BLaER1 (cell line): Measurements from ENCODE around the gene OS9.
A peak's percentile ranks its signal among the peaks of the same experiment; 100 is the strongest.
"Not testable (repeated sequence)": the region's sequence is repeated elsewhere in the genome, so short reads cannot be mapped to it uniquely, and the experiment has no call there.

Experiments used
- H3K27ac ChIP-seq: shearing (Covaris generic); formaldehyde crosslinking; 2 replicates; pipeline ENCODE4 v1.8.1; 2022
- H3K27me3 ChIP-seq: shearing (Covaris generic); formaldehyde crosslinking; 2 replicates; pipeline ENCODE4 v1.8.1; 2022
- H3K36me3 ChIP-seq: shearing (Covaris generic); formaldehyde crosslinking; 2 replicates; pipeline ENCODE4 v1.8.1; 2022
- H3K4me1 ChIP-seq: shearing (Covaris generic); formaldehyde crosslinking; 2 replicates; pipeline ENCODE4 v1.8.1; 2022
- H3K4me2 ChIP-seq: shearing (Covaris generic); formaldehyde crosslinking; 2 replicates; pipeline ENCODE4 v1.8.1; 2022
- H3K4me3 ChIP-seq: shearing (Covaris generic); formaldehyde crosslinking; 2 replicates; pipeline ENCODE4 v1.8.1; 2022
- H3K9ac ChIP-seq: shearing (Covaris generic); formaldehyde crosslinking; 2 replicates; pipeline ENCODE4 v1.8.1; 2022
- H3K9me3 ChIP-seq: shearing (Covaris generic); formaldehyde crosslinking; 2 replicates; pipeline ENCODE4 v1.8.1; 2022
- H4K20me1 ChIP-seq: shearing (Covaris generic); formaldehyde crosslinking; 2 replicates; pipeline ENCODE4 v1.8.1; 2022
- Cebpa-rat ChIP-seq: shearing (Covaris generic); IDR thresholded peaks from 2 replicates; pipeline ENCODE4 v1.8.1; 2022

The OS9 gene

DNA sequence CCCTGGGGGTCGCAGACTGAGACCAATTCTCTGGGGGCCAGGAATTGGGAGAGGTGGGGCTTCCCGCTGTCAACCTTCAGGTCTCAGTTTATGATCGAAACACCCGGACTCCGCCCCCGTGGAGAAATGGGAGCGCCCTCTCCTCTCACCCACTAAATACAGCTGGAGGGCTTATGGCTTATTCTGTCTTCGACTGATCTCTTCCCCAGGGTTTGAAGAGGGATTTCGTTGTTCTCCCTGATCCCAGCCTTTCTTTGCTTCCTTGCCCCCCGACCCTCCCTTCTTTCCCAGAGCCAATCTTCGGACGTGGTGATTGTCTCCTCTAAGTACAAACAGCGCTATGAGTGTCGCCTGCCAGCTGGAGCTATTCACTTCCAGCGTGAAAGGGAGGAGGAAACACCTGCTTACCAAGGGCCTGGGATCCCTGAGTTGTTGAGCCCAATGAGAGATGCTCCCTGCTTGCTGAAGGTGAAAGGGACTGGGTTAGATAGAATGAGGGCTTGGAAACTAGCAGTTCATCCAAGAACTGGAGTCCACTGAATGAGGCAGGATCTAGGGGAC, 607 bp downstream of the OS9 start:
- H3K36me3 ChIP-seq = peaks cover 42% of the 10 kb centered on the region
- H3K27ac ChIP-seq = peak overlapping the region; percentile 80

DNA sequence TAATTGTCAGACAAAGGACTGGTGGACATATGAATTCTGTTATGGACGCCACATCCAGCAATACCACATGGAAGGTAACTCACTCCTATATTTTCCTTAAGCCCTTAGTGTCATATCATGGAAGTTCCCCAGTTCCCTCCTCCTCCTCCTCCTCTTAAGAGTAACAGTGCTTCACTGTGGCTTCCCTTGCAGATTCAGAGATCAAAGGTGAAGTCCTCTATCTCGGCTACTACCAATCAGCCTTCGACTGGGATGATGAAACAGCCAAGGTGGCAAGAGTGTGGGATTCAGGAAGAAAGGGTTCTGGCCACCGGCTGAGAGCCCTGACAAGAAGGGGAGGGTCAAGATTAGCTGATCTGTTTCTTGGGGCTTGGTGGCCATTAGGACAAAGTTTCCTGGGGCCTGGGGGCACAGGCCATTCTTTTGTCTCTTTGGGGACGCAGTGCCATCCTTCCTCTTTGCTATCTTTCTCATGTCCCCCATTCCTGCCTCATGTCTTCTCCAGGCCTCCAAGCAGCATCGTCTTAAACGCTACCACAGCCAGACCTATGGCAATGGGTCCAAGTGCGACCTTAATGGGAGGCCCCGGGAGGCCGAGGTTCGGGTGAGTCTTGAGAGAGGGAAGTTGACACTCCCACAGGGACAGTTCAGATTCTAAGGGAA, 2.0 kb downstream of the OS9 start:
- Histone ChIP-seq H3K9ac (no peak overlapping the region), H3K4me3 (no peak overlapping the region), H3K4me2 (no peak overlapping the region), H3K27ac (no peak overlapping the region), H4K20me1 (no peaks in the 10 kb centered on the region), H3K4me1 (peaks cover 10% of the 10 kb centered on the region), H3K9me3 (no peaks in the 10 kb centered on the region; the same call in 1 of the 2 replicates), H3K36me3 (peaks cover 51% of the 10 kb centered on the region), H3K27me3 (no peaks in the 10 kb centered on the region)
- no peak for TF ChIP-seq Cebpa-rat

More for the DNA sequence above, 607 bp downstream of the OS9 start:
- Histone ChIP-seq H3K27me3 (no peaks in the 10 kb centered on the region), H3K4me1 (peaks cover 10% of the 10 kb centered on the region), H3K4me3 (peak overlapping the region; percentile 85), H3K9ac (peak overlapping the region; percentile 87), H4K20me1 (no peaks in the 10 kb centered on the region), H3K9me3 (no peaks in the 10 kb centered on the region; the same call in 1 of the 2 replicates), H3K4me2 (peak overlapping the region; percentile 85)
- no peak for TF ChIP-seq Cebpa-rat

DNA sequence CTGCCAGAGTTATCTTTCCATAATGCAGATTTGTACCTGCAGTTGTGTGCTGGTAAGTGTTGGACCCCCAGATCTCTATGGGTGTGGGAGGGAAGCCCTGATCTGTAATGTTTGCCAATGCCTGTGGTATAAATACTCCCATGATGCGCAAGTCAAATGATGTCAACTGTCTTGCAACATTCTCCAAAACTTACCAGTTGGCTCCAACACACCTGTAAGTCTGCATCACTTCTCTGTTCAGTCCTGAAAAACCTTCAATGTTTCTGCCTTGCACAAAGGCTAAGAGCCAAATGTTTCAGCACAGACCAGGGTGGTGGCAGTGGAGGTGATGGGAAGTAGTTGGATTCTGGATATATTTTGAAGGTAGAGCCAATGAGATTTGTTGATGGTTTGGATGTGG, 3.1 kb downstream of the OS9 start:
- no peak for TF ChIP-seq Cebpa-rat
- Histone ChIP-seq H3K9me3 (no peaks in the 10 kb centered on the region), H3K4me3 (no peak overlapping the region), H3K27me3 (no peaks in the 10 kb centered on the region), H3K4me2 (no peak overlapping the region), H3K27ac (no peak overlapping the region), H4K20me1 (no peaks in the 10 kb centered on the region), H3K9ac (no peak overlapping the region), H3K36me3 (peaks cover 62% of the 10 kb centered on the region), H3K4me1 (peaks cover 10% of the 10 kb centered on the region)

DNA sequence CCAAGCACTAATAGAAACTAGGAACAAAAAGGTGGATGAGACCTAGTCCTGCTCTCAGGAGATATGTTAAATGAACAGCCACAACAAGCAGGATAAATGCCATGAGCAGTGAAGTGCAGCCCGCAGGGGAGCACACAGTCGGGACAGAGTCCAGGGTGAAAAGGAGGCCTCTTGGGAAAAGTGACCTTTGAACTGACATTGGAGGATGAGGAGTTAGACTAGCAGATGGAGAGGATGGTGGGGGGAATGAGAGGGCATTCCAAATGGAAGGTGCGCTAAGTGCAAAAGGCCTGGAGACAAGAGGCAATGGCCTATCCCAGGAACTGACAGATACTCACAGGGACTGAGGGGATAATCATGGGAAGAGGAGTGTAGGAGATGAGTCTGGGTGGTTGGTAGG, 4.5 kb downstream of the OS9 start:
- peaks cover 73% of the 10 kb centered on the region for H3K36me3 ChIP-seq
- no peak for TF ChIP-seq Cebpa-rat

DNA sequence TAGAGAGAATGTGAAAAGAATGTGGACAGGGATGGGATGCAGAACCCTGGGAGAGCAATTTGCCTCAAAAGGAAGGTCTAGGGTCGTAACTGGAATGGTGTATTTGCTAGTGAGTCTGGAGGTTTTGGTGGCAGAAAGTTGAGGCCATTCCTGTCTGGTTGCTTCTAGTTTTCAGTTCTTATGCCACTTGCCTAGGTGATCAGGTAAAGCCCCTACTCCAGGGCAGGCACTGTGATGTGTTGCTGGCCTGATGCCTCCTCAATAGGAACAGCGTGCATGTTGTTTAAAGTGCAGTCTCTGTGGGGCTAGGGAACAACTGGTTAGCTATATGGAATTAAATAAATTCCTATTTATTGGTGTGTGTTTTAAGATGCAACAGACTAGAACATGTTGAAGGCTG, 6.4 kb downstream of the OS9 start:
- peaks cover 15% of the 10 kb centered on the region for H3K9me3 ChIP-seq
- H3K27me3 ChIP-seq = no peaks in the 10 kb centered on the region
- no peaks in the 10 kb centered on the region for H4K20me1 ChIP-seq
- no peak for TF ChIP-seq Cebpa-rat
- peaks cover 1% of the 10 kb centered on the region for H3K4me1 ChIP-seq
- no peak overlapping the region for H3K4me3 ChIP-seq
- no peak overlapping the region for H3K9ac ChIP-seq
- H3K36me3 ChIP-seq = peaks cover 83% of the 10 kb centered on the region
- no peak overlapping the region for H3K4me2 ChIP-seq
- no peak overlapping the region for H3K27ac ChIP-seq

More for the DNA sequence above, 4.5 kb downstream of the OS9 start:
- H3K27ac ChIP-seq = no peak overlapping the region
- no peaks in the 10 kb centered on the region for H3K27me3 ChIP-seq
- no peak overlapping the region for H3K4me3 ChIP-seq
- peaks cover 6% of the 10 kb centered on the region for H3K9me3 ChIP-seq
- H3K4me1 ChIP-seq = peaks cover 10% of the 10 kb centered on the region
- no peak overlapping the region for H3K9ac ChIP-seq
- no peak overlapping the region for H3K4me2 ChIP-seq
- H4K20me1 ChIP-seq = no peaks in the 10 kb centered on the region

DNA sequence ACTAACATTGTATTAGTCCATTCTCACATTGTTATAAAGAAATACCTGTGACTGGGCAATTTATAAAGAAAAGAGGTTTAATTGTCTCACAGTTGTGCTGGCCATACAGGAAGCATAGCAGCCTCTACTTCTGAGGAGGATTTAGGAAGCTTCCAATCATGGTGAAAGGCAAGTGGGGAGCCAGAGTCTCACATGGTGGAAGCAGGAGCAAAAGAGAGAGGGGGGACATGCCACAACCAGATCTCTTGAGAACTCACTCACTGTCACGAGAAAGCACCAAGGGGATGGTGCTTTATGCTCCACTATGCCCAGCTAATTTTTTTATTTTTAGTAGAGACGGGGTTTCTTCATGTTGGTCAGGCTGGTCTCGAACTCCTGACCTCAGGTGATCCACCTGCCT, 13.3 kb downstream of the OS9 start:
- Histone ChIP-seq H3K36me3 (peaks cover 61% of the 10 kb centered on the region), H3K9me3 (peaks cover 15% of the 10 kb centered on the region), H3K4me3 (no peak overlapping the region), H3K4me1 (no peaks in the 10 kb centered on the region), H3K27me3 (no peaks in the 10 kb centered on the region), H3K9ac (no peak overlapping the region), H3K27ac (no peak overlapping the region), H3K4me2 (no peak overlapping the region), H4K20me1 (no peaks in the 10 kb centered on the region)
- TF ChIP-seq Cebpa-rat = no peak

DNA sequence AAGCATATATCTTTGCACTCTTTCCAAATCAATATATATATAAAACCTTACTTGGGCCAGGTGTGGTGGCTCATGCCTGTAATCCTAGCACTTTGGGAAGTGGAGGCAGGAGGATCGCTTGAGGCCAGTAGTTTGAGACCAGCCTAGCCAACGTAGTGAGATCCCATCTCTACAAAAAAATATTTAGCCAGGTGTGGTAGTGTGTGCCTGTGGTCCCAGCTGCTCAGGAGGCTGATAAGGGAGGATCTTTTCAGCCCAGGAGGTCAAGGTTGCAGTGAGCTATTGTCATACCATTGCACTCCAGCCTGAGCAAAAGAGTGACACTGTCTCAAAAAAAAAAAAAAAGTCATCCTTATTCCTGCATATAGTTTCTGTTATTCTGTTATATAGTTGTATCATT, 14.4 kb downstream of the OS9 start:
- no peak for TF ChIP-seq Cebpa-rat
- H3K27ac ChIP-seq = no peak overlapping the region
- no peaks in the 10 kb centered on the region for H3K27me3 ChIP-seq
- H3K9me3 ChIP-seq = peaks cover 10% of the 10 kb centered on the region
- H4K20me1 ChIP-seq = no peaks in the 10 kb centered on the region
- peaks cover 60% of the 10 kb centered on the region for H3K36me3 ChIP-seq
- no peak overlapping the region for H3K4me3 ChIP-seq
- H3K4me1 ChIP-seq = no peaks in the 10 kb centered on the region
- no peak overlapping the region for H3K9ac ChIP-seq
- H3K4me2 ChIP-seq = no peak overlapping the region

DNA sequence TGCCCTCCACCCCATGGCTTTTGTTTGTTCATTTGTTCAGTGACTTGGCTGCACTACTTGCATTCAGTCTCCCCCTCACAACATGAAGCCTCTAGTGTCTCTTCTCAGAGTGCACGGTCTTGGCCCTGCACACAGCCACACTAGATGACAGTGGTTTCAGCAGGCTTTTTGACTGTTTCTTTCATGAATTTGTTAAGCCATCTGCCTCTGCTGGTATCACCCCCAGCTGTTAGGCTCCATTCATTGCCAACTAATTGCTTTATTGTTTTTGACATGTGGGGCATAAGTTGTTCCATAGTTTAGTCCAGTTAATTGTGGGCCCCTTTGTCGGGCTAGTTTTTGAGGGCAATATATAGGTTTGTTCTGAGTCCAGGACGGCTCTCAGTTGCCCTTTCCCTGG, 18.8 kb downstream of the OS9 start:
- H3K36me3 ChIP-seq = peaks cover 67% of the 10 kb centered on the region
- H3K9me3 ChIP-seq = no peaks in the 10 kb centered on the region
- TF ChIP-seq Cebpa-rat = no peak
- H3K4me3 ChIP-seq = no peak overlapping the region
- no peak overlapping the region for H3K27ac ChIP-seq
- no peaks in the 10 kb centered on the region for H3K4me1 ChIP-seq
- H4K20me1 ChIP-seq = no peaks in the 10 kb centered on the region
- no peak overlapping the region for H3K4me2 ChIP-seq
- H3K27me3 ChIP-seq = no peaks in the 10 kb centered on the region
- no peak overlapping the region for H3K9ac ChIP-seq

DNA sequence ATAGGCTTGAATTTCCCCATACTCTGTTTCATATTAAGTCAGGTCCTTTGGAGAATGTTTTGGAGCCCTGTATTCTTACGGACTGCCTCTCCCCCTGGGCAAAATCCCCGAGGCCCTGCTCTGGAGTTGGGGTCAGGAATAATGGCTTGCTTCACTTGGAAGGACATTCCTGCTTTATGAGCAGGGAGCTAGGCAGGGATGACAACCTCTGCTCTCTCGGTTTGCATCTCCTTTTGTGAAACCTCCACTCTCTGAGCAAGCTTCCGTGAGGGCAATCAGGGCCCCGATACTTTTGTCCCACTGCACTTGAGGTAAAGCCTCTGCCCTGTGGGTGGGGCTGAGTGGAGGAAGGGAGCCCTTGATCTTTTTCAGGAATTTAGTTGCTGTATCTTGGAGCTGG, 19.3 kb downstream of the OS9 start:
- H3K36me3 ChIP-seq = peaks cover 70% of the 10 kb centered on the region

DNA sequence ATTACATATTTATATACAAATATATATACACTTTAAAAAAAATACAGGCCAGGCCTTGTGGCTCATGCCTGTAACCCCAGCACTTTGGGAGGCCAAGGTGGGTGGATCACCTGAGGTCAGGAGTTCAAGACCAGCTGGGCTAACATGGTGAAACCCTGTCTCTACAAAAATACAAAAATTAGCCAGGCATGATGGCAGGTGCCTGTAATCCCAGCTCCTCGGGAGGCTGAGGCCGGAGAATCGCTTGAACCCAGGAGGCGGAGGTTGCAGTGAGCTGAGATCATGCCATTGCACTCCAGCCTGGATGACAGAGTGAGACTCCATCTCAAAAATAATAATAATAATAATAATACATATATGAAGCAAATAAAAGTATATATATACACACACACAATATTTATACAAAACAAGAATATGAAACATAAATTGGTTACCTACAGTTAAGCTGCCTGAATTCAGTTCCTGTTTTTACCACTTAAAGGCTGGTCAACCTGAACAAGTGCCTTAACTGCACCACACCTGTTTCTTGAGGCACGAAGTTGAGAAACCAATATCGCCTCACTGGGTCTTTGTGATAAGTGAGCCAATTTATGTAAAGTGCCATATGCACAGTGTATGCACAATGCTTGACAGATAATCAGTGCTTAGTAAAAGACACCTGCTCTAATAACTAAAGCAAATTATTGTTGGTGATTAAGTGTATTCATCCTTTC, 21.3 kb downstream of the OS9 start:
- not testable (repeated sequence) for H3K4me3 ChIP-seq, H3K27ac ChIP-seq, H4K20me1 ChIP-seq, H3K4me2 ChIP-seq, H3K9ac ChIP-seq, H3K4me1 ChIP-seq, H3K27me3 ChIP-seq, H3K9me3 ChIP-seq
- peaks cover 90% of the 10 kb centered on the region for H3K36me3 ChIP-seq

More for the DNA sequence above, 19.3 kb downstream of the OS9 start:
- H3K9me3 ChIP-seq = no peaks in the 10 kb centered on the region
- H3K27ac ChIP-seq = no peak overlapping the region
- TF ChIP-seq Cebpa-rat = no peak
- no peak overlapping the region for H3K9ac ChIP-seq
- H3K4me3 ChIP-seq = no peak overlapping the region
- no peaks in the 10 kb centered on the region for H3K4me1 ChIP-seq
- H3K27me3 ChIP-seq = no peaks in the 10 kb centered on the region
- H4K20me1 ChIP-seq = no peaks in the 10 kb centered on the region
- H3K4me2 ChIP-seq = no peak overlapping the region
